ENCODE data around the gene PPP2R5B. TPM values are rescaled to one million over a fixed set of nuclear protein-coding genes. Genes with fewer than 3 reads are reported as not detected.
A peak's percentile ranks its signal among the peaks of the same experiment; 100 is the strongest.

Gene PPP2R5B
- total RNA-seq, 1 donor from 2014 or later: 13.3 TPM

DNA sequence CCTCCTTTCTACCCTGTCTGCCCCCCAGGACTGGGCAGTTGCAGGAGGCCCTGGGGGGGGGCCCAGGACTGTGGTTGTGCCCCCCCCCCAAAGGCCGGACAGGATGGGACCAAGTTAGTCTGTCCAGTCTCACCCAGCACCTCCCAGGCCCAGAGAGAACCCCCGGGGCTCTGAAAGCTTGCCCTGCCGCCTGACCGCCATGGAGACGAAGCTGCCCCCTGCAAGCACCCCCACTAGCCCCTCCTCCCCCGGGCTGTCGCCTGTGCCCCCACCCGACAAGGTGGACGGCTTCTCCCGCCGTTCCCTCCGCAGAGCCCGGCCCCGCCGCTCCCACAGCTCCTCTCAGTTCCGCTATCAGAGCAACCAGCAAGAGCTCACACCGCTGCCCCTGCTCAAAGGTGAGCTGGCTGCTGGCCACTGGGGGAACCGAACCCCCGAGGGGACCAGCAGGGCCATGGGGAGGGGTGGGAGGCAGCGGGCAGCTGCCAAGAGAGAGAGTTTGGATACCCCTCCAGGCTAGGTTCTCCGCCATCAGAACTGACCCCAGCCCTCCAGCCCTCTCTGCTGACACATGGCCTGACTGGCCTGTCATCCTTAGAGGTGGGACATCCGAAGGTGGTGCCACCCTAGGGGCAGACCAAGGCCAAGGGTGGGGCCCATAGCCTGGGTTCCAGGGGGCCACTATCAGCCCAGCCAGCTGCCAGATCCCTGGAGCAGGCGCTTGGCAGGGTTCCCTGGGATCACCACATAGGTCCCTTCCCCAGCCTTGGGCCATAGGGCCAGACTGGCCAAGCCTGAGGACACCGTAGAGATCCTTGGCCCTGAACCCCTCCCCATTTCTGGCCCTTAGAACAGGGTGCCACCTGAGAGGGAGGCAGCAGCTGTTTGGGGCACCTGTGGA is 1.3 kb downstream of the PPP2R5B start:
- H3K9me3 Mint-ChIP-seq (ENCODE audit: unreplicated experiment): no peaks in the 10 kb centered on the region
- H3K27me3 Mint-ChIP-seq (ENCODE audit: unreplicated experiment): peaks cover 5% of the 10 kb centered on the region
- H3K4me1 Mint-ChIP-seq (ENCODE audit: unreplicated experiment): no peaks in the 10 kb centered on the region
- peaks cover 12% of the 10 kb centered on the region for H3K36me3 Mint-ChIP-seq (ENCODE audit: low read depth, unreplicated experiment)
- H3K27ac Mint-ChIP-seq (ENCODE audit: unreplicated experiment): no peak overlapping the region
- no peak for DNase-seq (ENCODE audit: low spot score)
- TF ChIP-seq, protein P1, sequence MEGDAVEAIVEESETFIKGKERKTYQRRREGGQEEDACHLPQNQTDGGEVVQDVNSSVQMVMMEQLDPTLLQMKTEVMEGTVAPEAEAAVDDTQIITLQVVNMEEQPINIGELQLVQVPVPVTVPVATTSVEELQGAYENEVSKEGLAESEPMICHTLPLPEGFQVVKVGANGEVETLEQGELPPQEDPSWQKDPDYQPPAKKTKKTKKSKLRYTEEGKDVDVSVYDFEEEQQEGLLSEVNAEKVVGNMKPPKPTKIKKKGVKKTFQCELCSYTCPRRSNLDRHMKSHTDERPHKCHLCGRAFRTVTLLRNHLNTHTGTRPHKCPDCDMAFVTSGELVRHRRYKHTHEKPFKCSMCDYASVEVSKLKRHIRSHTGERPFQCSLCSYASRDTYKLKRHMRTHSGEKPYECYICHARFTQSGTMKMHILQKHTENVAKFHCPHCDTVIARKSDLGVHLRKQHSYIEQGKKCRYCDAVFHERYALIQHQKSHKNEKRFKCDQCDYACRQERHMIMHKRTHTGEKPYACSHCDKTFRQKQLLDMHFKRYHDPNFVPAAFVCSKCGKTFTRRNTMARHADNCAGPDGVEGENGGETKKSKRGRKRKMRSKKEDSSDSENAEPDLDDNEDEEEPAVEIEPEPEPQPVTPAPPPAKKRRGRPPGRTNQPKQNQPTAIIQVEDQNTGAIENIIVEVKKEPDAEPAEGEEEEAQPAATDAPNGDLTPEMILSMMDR (IDR thresholded peaks at IDR 0.05; ENCODE audit: unreplicated experiment): no peak
- peak overlapping the region; percentile 93 for H3K4me3 Mint-ChIP-seq (ENCODE audit: unreplicated experiment)

DNA sequence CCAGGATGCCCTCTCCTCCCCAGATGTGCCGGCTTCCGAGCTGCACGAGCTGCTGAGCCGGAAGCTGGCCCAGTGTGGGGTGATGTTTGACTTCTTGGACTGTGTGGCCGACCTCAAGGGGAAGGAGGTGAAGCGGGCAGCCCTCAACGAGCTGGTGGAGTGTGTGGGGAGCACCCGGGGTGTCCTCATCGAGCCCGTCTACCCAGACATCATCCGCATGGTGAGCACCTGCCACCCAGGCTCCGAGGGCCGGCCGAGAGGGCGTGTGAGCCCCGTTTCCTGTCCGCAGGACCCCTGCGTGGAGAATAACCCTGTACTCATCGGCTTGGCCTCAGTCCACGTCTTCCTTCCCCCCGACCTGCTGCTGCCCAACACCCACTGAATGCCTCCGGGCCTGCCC is 2.2 kb downstream of the PPP2R5B start:
- Mint-ChIP-seq H3K4me3 (ENCODE audit: unreplicated experiment) (no peak overlapping the region), H3K4me1 (ENCODE audit: unreplicated experiment) (no peaks in the 10 kb centered on the region), H3K9me3 (ENCODE audit: unreplicated experiment) (no peaks in the 10 kb centered on the region), H3K36me3 (ENCODE audit: low read depth, unreplicated experiment) (peaks cover 17% of the 10 kb centered on the region), H3K27ac (ENCODE audit: unreplicated experiment) (no peak overlapping the region), H3K27me3 (ENCODE audit: unreplicated experiment) (peaks cover 5% of the 10 kb centered on the region)
- TF ChIP-seq, protein P1 (IDR thresholded peaks at IDR 0.05; ENCODE audit: unreplicated experiment): no peak
- DNase-seq (ENCODE audit: low spot score): no peak

DNA sequence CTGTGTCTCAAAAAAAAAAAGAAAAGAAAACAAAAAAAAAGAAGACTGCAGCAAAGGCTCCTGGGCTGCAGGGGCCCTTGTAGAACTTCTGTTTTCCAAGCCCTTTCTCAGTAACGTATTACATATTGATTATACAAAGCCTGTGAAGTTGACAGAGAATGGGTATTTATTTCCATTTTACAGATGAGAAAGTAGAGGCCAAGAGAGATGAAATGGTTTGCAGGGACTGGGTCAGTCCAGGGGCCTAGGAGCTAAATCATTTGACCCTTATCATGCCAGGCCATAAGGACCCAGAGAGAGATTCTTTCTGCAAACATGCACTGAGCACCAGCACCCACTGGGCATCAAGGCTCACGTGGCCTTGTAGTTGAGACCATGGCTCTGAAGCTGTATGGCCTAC is 4.5 kb downstream of the PPP2R5B start:
- Mint-ChIP-seq H3K9me3 (ENCODE audit: unreplicated experiment) (no peaks in the 10 kb centered on the region), H3K27me3 (ENCODE audit: unreplicated experiment) (peaks cover 6% of the 10 kb centered on the region), H3K4me3 (ENCODE audit: unreplicated experiment) (no peak overlapping the region), H3K4me1 (ENCODE audit: unreplicated experiment) (no peaks in the 10 kb centered on the region), H3K36me3 (ENCODE audit: low read depth, unreplicated experiment) (peaks cover 29% of the 10 kb centered on the region), H3K27ac (ENCODE audit: unreplicated experiment) (no peak overlapping the region)
- DNase-seq (ENCODE audit: low spot score): no peak
- TF ChIP-seq, protein P1 (IDR thresholded peaks at IDR 0.05; ENCODE audit: unreplicated experiment): no peak

DNA sequence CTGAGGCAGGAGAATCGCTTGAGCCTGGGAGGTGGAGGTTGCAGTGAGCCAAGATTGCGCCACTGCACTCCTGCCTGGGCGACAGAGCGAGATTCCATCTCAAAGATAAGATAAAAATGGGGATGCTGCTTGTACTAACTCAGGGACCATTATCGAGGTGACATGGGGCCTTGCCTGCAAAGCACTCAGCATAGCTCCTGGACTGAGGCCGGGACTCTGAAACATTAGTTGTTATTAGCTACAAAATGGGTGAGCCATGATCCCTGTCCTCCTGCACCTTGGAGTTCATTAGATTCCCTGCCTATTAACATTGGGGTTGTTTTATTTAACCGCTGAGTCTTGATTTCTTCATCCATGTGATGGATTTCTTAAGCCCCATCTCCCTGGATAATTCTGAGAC is 5.1 kb downstream of the PPP2R5B start:
- TF ChIP-seq, protein P1 (IDR thresholded peaks at IDR 0.05; ENCODE audit: unreplicated experiment): no peak
- Mint-ChIP-seq H3K9me3 (ENCODE audit: unreplicated experiment) (no peaks in the 10 kb centered on the region), H3K4me3 (ENCODE audit: unreplicated experiment) (no peak overlapping the region), H3K27ac (ENCODE audit: unreplicated experiment) (no peak overlapping the region), H3K27me3 (ENCODE audit: unreplicated experiment) (peaks cover 10% of the 10 kb centered on the region), H3K4me1 (ENCODE audit: unreplicated experiment) (no peaks in the 10 kb centered on the region), H3K36me3 (ENCODE audit: low read depth, unreplicated experiment) (peaks cover 29% of the 10 kb centered on the region)
- no peak for DNase-seq (ENCODE audit: low spot score)

DNA sequence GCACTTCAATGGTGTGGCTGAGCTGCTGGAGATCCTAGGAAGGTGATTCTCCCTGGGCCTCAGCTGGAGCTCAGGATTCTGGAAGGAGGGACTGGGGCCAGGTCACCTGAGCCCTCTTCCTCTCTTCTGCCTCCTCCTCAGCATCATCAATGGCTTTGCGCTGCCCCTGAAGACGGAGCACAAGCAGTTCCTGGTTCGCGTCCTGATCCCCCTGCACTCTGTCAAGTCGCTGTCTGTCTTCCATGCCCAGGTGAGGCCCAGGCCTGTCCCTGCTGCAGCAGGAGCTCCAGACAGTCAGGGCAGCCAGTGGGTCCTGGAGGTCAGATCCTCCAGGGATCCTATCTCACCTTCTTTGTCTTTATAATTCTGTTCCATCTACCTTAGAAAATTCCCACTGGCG is 5.9 kb downstream of the PPP2R5B start:
- peaks cover 29% of the 10 kb centered on the region for H3K36me3 Mint-ChIP-seq (ENCODE audit: low read depth, unreplicated experiment)
- peaks cover 8% of the 10 kb centered on the region for H3K27me3 Mint-ChIP-seq (ENCODE audit: unreplicated experiment)
- DNase-seq (ENCODE audit: low spot score): no peak
- peaks cover under 1% of the 10 kb centered on the region for H3K4me1 Mint-ChIP-seq (ENCODE audit: unreplicated experiment)
- no peaks in the 10 kb centered on the region for H3K9me3 Mint-ChIP-seq (ENCODE audit: unreplicated experiment)
- H3K4me3 Mint-ChIP-seq (ENCODE audit: unreplicated experiment): no peak overlapping the region
- TF ChIP-seq, protein P1 (IDR thresholded peaks at IDR 0.05; ENCODE audit: unreplicated experiment): no peak
- no peak overlapping the region for H3K27ac Mint-ChIP-seq (ENCODE audit: unreplicated experiment)

Measured in endothelial cell (in vitro differentiated cells).